ENCODE measurements around the gene SLC25A53. TPM values are rescaled to one million over a fixed set of nuclear protein-coding genes. Genes with fewer than 3 reads are reported as not detected.

The SLC25A53 gene
- polyA plus RNA-seq, 2 of the 4 experiments (the other 2 are of a cell fraction) = 4.6 to 5.0 TPM

- TF ChIP-seq, protein P1, sequence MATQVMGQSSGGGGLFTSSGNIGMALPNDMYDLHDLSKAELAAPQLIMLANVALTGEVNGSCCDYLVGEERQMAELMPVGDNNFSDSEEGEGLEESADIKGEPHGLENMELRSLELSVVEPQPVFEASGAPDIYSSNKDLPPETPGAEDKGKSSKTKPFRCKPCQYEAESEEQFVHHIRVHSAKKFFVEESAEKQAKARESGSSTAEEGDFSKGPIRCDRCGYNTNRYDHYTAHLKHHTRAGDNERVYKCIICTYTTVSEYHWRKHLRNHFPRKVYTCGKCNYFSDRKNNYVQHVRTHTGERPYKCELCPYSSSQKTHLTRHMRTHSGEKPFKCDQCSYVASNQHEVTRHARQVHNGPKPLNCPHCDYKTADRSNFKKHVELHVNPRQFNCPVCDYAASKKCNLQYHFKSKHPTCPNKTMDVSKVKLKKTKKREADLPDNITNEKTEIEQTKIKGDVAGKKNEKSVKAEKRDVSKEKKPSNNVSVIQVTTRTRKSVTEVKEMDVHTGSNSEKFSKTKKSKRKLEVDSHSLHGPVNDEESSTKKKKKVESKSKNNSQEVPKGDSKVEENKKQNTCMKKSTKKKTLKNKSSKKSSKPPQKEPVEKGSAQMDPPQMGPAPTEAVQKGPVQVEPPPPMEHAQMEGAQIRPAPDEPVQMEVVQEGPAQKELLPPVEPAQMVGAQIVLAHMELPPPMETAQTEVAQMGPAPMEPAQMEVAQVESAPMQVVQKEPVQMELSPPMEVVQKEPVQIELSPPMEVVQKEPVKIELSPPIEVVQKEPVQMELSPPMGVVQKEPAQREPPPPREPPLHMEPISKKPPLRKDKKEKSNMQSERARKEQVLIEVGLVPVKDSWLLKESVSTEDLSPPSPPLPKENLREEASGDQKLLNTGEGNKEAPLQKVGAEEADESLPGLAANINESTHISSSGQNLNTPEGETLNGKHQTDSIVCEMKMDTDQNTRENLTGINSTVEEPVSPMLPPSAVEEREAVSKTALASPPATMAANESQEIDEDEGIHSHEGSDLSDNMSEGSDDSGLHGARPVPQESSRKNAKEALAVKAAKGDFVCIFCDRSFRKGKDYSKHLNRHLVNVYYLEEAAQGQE (IDR thresholded peaks at IDR 0.05) = no peak
- no peak for TF ChIP-seq HEYL (CRISPR knock-in tag; IDR thresholded peaks at IDR 0.05)
- no peak for TF ChIP-seq MAFK (IDR thresholded peaks at IDR 0.05; ENCODE audit: partially characterized antibody)
- TF ChIP-seq CEBPB (IDR thresholded peaks at IDR 0.05) = no peak
- TF ChIP-seq GATA3 (IDR thresholded peaks at IDR 0.05; ENCODE audit: borderline replicate concordance) = no peak
- no peak for TF ChIP-seq BHLHE40 (IDR thresholded peaks at IDR 0.05; ENCODE audit: low read depth, low read length)
- TF ChIP-seq ZNF302 (CRISPR knock-in tag; IDR thresholded peaks at IDR 0.05) = no peak
- TF ChIP-seq NFE2L2 (conservative IDR thresholded peaks at IDR 0.05; ENCODE audit: low read length) = no peak
- TF ChIP-seq POLR2AphosphoS2 (conservative IDR thresholded peaks at IDR 0.05; ENCODE audit: low read length) = no peak
- no peak for TF ChIP-seq CBX8 (IDR thresholded peaks at IDR 0.05)
- no peak for TF ChIP-seq RNF2 (IDR thresholded peaks at IDR 0.05; ENCODE audit: borderline replicate concordance, low read depth)
- TF ChIP-seq NR3C1 (IDR thresholded peaks at IDR 0.05) = no peak
- no peak for TF ChIP-seq CHD4 (IDR thresholded peaks at IDR 0.05; ENCODE audit: borderline replicate concordance)
- no peak for TF ChIP-seq NPAS2 (CRISPR knock-in tag; IDR thresholded peaks at IDR 0.05; ENCODE audit: borderline replicate concordance)
- TF ChIP-seq, protein P2, sequence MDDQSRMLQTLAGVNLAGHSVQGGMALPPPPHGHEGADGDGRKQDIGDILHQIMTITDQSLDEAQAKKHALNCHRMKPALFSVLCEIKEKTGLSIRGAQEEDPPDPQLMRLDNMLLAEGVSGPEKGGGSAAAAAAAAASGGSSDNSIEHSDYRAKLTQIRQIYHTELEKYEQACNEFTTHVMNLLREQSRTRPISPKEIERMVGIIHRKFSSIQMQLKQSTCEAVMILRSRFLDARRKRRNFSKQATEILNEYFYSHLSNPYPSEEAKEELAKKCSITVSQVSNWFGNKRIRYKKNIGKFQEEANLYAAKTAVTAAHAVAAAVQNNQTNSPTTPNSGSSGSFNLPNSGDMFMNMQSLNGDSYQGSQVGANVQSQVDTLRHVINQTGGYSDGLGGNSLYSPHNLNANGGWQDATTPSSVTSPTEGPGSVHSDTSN (IDR thresholded peaks at IDR 0.05) = no peak
- TF ChIP-seq, protein P3, sequence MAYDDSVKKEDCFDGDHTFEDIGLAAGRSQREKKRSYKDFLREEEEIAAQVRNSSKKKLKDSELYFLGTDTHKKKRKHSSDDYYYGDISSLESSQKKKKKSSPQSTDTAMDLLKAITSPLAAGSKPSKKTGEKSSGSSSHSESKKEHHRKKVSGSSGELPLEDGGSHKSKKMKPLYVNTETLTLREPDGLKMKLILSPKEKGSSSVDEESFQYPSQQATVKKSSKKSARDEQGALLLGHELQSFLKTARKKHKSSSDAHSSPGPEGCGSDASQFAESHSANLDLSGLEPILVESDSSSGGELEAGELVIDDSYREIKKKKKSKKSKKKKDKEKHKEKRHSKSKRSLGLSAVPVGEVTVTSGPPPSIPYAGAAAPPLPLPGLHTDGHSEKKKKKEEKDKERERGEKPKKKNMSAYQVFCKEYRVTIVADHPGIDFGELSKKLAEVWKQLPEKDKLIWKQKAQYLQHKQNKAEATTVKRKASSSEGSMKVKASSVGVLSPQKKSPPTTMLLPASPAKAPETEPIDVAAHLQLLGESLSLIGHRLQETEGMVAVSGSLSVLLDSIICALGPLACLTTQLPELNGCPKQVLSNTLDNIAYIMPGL (CRISPR knock-in tag; IDR thresholded peaks at IDR 0.05; ENCODE audit: borderline replicate concordance) = no peak
- no peak for TF ChIP-seq EHF (CRISPR knock-in tag; IDR thresholded peaks at IDR 0.05)
- no peak for TF ChIP-seq HOXA7 (CRISPR knock-in tag; IDR thresholded peaks at IDR 0.05)
- TF ChIP-seq MAX (IDR thresholded peaks at IDR 0.05) = peak; percentile 54
- no peak for TF ChIP-seq SREBF2 (IDR thresholded peaks at IDR 0.05)
- no peak for TF ChIP-seq CHD2 (IDR thresholded peaks at IDR 0.05; ENCODE audit: low read length, partially characterized antibody)
- no peak for TF ChIP-seq EHMT2 (IDR thresholded peaks at IDR 0.05; ENCODE audit: low read depth)
- TF ChIP-seq RFX5 (IDR thresholded peaks at IDR 0.05) = peak; percentile 47; the same call in 1 of the 2 replicates
- TF ChIP-seq ESRRA (IDR thresholded peaks at IDR 0.05; ENCODE audit: borderline replicate concordance, low read length) = 0 out of 2 replicates have a peak, but pooled peaks have one; percentile 15
- no peak for TF ChIP-seq MYC (IDR thresholded peaks at IDR 0.05; ENCODE audit: borderline replicate concordance, low read length)
- TF ChIP-seq TFCP2L1 (CRISPR knock-in tag; IDR thresholded peaks at IDR 0.05) = no peak
- TF ChIP-seq, protein P4, sequence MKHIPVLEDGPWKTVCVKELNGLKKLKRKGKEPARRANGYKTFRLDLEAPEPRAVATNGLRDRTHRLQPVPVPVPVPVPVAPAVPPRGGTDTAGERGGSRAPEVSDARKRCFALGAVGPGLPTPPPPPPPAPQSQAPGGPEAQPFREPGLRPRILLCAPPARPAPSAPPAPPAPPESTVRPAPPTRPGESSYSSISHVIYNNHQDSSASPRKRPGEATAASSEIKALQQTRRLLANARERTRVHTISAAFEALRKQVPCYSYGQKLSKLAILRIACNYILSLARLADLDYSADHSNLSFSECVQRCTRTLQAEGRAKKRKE (CRISPR knock-in tag; IDR thresholded peaks at IDR 0.05; ENCODE audit: low read depth) = no peak
- TF ChIP-seq KDM1A (IDR thresholded peaks at IDR 0.05; ENCODE audit: low read depth) = no peak
Measured at GRCh38 chrX:104156630-104157529, at the start of gene SLC25A53 (continued).

All from A549 (cell line).